H1 (cell line): ENCODE data around the gene LRRC4. TPM values are rescaled to one million over a fixed set of nuclear protein-coding genes. Genes with fewer than 3 reads are reported as not detected.

Experiments used
- CTCF ChIA-PET: fragments of 300-600 bp; sonication (Branson Sonifier 250); formaldehyde crosslinking; loops from one replicate; lab custom pipeline; 2021; ENCODE audit not compliant: partially characterized antibody; lab: Charles Lee
- POLR2A ChIA-PET: fragments of 300-600 bp; sonication (Branson Sonifier 250); formaldehyde crosslinking; loops from one replicate; lab custom pipeline; 2021; ENCODE audit warnings: inconsistent platforms; ENCODE audit not compliant: partially characterized antibody; lab: Charles Lee
- DNase-seq, 2 experiments: peaks; one replicate each; pipeline versions ENCODE4 v3.0.0 to v3.0.0-alpha.2; 2010 to 2022; ENCODE audit warnings: low spot score in 2 of 2, low read depth in 1 of 2, mixed read lengths in 1 of 2
- FAIRE-seq: peaks from 2 replicates; lab custom pipeline; 2011; peaks lifted over from hg19 to GRCh38; lab: Jason Lieb, UNC
- H2AFZ ChIP-seq: 2 replicates; pipeline ENCODE4 v1.8.1; 2012; ENCODE audit warnings: low read length, inconsistent platforms
- H2AK5ac ChIP-seq: 2 replicates; pipeline ENCODE4 v1.6.1; 2013; ENCODE audit warnings: low read depth, low read length
- H2BK120ac ChIP-seq: replicated peaks from 2 replicates; pipeline ENCODE3; 2013; ENCODE audit warnings: low read depth, low read length, inconsistent platforms
- H2BK12ac ChIP-seq: 2 replicates; pipeline ENCODE4 v1.6.1; 2013; ENCODE audit warnings: low read depth, low read length
- H2BK15ac ChIP-seq: 2 replicates; pipeline ENCODE4 v1.6.1; 2013; ENCODE audit warnings: low read length
- H2BK20ac ChIP-seq: 2 replicates; pipeline ENCODE4 v1.6.1; 2013; ENCODE audit warnings: low read length
- H2BK5ac ChIP-seq: 2 replicates; pipeline ENCODE4 v1.6.1; 2013; ENCODE audit warnings: low read depth, low read length
- H3K14ac ChIP-seq: 2 replicates; pipeline ENCODE4 v1.6.1; 2013; ENCODE audit warnings: inconsistent platforms; ENCODE audit not compliant: insufficient read length
- H3K18ac ChIP-seq: 2 replicates; pipeline ENCODE4 v1.6.1; 2013; ENCODE audit warnings: low read length; ENCODE audit errors: extremely low read depth
- H3K23ac ChIP-seq: 2 replicates; pipeline ENCODE4 v1.6.1; 2013; ENCODE audit warnings: inconsistent platforms; ENCODE audit not compliant: insufficient read length
- H3K23me2 ChIP-seq: 2 replicates; pipeline ENCODE4 v1.6.1; 2013; ENCODE audit warnings: low read depth, low read length
- H3K27ac ChIP-seq: 2 replicates; pipeline ENCODE4 v1.6.1; 2011; ENCODE audit warnings: low read depth, low read length, inconsistent platforms
- H3K27me3 ChIP-seq, 4 experiments: replicated peaks in 1 of 4; 1 replicate in 1 of 4; 2 replicates in 3 of 4; pipeline versions ENCODE4 v1.6.1 to v1.8.1; 2011 to 2013; ENCODE audit warnings: low read length in 3 of 4, mild to moderate bottlenecking in 3 of 4, inconsistent platforms in 2 of 4, mixed read lengths in 2 of 4, moderate library complexity in 1 of 4; ENCODE audit not compliant: control insufficient read depth in 3 of 4, insufficient read depth in 3 of 4; ENCODE audit errors: extremely low read depth in 1 of 4
- H3K36me3 ChIP-seq, 4 experiments: 2 replicates each; pipeline versions ENCODE4 v1.6.1 to v1.8.1; 2011 to 2013; ENCODE audit warnings: mild to moderate bottlenecking in 4 of 4, low read length in 3 of 4, moderate library complexity in 2 of 4, control low read depth in 1 of 4, inconsistent platforms in 1 of 4; ENCODE audit not compliant: insufficient read depth in 4 of 4, control insufficient read depth in 2 of 4
- H3K4ac ChIP-seq: replicated peaks from 2 replicates; pipeline ENCODE3; 2013; ENCODE audit warnings: low read length, low read depth, mixed read lengths, inconsistent platforms; ENCODE audit not compliant: insufficient read length
- H3K4me1 ChIP-seq, 4 experiments: replicated peaks in 1 of 4; 1 replicate in 1 of 4; 2 replicates in 3 of 4; pipeline versions ENCODE4 v1.6.1 to v1.8.1; 2011 to 2013; ENCODE audit warnings: low read length in 3 of 4, inconsistent platforms in 2 of 4, mixed read lengths in 1 of 4; ENCODE audit not compliant: insufficient read depth in 4 of 4, control insufficient read depth in 3 of 4
- H3K4me2 ChIP-seq, 2 experiments: 2 replicates each; pipeline versions ENCODE4 v1.6.1 to v1.8.1; 2011 to 2013; ENCODE audit warnings: low read depth in 2 of 2, low read length in 2 of 2, control low read depth in 1 of 2, inconsistent platforms in 1 of 2, mild to moderate bottlenecking in 1 of 2; ENCODE audit not compliant: insufficient read depth in 1 of 2
- H3K4me3 ChIP-seq, 4 experiments: fragments of 200-600, 300-600 bp in 1 of 4; sonication (generic), shearing (Covaris generic), sonication (Bioruptor Twin) in 1 of 4; 2 replicates each; pipeline versions ENCODE4 v1.5.1 to v1.8.1; 2011 to 2016; ENCODE audit warnings: low read length in 4 of 4, low read depth in 3 of 4, control low read depth in 2 of 4, inconsistent platforms in 2 of 4, mild to moderate bottlenecking in 2 of 4, mixed read lengths in 1 of 4, moderate library complexity in 1 of 4; ENCODE audit not compliant: insufficient read depth in 2 of 4; ENCODE audit errors: extremely low read depth in 1 of 4
- H3K56ac ChIP-seq: replicated peaks from 2 replicates; pipeline ENCODE3; 2013; ENCODE audit warnings: low read depth, mild to moderate bottlenecking, mixed read lengths, low read length, inconsistent platforms; ENCODE audit not compliant: insufficient read length
- H3K79me1 ChIP-seq: 2 replicates; pipeline ENCODE4 v1.6.1; 2013; ENCODE audit warnings: low read depth, low read length, control low read depth
- H3K79me2 ChIP-seq, 2 experiments: 2 replicates each; pipeline versions ENCODE4 v1.6.1 to v1.8.1; 2012 to 2013; ENCODE audit warnings: low read length in 2 of 2, mild to moderate bottlenecking in 2 of 2, inconsistent platforms in 1 of 2; ENCODE audit not compliant: insufficient read depth in 2 of 2, control insufficient read depth in 1 of 2
- H3K9ac ChIP-seq, 4 experiments: replicated peaks in 1 of 4; 1 replicate in 1 of 4; 2 replicates in 3 of 4; pipeline versions ENCODE4 v1.6.1 to v1.8.1; 2011 to 2013; ENCODE audit warnings: low read depth in 3 of 4, low read length in 3 of 4, control low read depth in 2 of 4, mild to moderate bottlenecking in 2 of 4, moderate library complexity in 2 of 4, inconsistent platforms in 1 of 4; ENCODE audit errors: extremely low read depth in 1 of 4
- H3K9me3 ChIP-seq, 2 experiments: 2 replicates each; pipeline versions ENCODE4 v1.6.1 to v1.8.1; 2012 to 2013; ENCODE audit warnings: mild to moderate bottlenecking in 2 of 2, moderate library complexity in 2 of 2, control low read depth in 1 of 2, inconsistent platforms in 1 of 2, low read depth in 1 of 2, low read length in 1 of 2, mixed read lengths in 1 of 2; ENCODE audit not compliant: insufficient read depth in 2 of 2
- H4K20me1 ChIP-seq, 2 experiments: replicated peaks in 1 of 2; 2 replicates each; pipeline versions ENCODE3 to v1.8.1; 2011 to 2013; ENCODE audit warnings: inconsistent platforms in 2 of 2, low read length in 2 of 2, mild to moderate bottlenecking in 1 of 2; ENCODE audit not compliant: insufficient read depth in 2 of 2, control insufficient read depth in 1 of 2
- H4K5ac ChIP-seq: 2 replicates; pipeline ENCODE4 v1.6.1; 2013; ENCODE audit warnings: low read length, low read depth, mixed read lengths, inconsistent platforms; ENCODE audit not compliant: insufficient read length
- H4K8ac ChIP-seq: 2 replicates; pipeline ENCODE4 v1.8.0; 2013; ENCODE audit warnings: mild to moderate bottlenecking, moderate library complexity, low read length, inconsistent platforms; ENCODE audit not compliant: insufficient read depth; ENCODE audit errors: extremely low read depth
- H4K91ac ChIP-seq: replicated peaks from 2 replicates; pipeline ENCODE3; 2013; ENCODE audit warnings: low read length, mixed read lengths, inconsistent platforms; ENCODE audit not compliant: insufficient read length
- ATF3 ChIP-seq: IDR thresholded peaks from 2 replicates; pipeline ENCODE4 v1.6.1; 2011; ENCODE audit warnings: low read depth, mild to moderate bottlenecking, low read length; ENCODE audit not compliant: insufficient read depth
- BACH1 ChIP-seq: IDR thresholded peaks from 2 replicates; pipeline ENCODE4 v1.6.1; 2012; ENCODE audit warnings: low read length, improper control_type of control experiment
- EP300 ChIP-seq, 2 experiments: IDR thresholded peaks; 1 replicate in 1 of 2; 2 replicates in 1 of 2; pipeline ENCODE4 v1.6.1; 2011 to 2012; ENCODE audit warnings: low read depth in 2 of 2, low read length in 2 of 2, mild to moderate bottlenecking in 2 of 2, borderline replicate concordance in 1 of 2, inconsistent platforms in 1 of 2, moderate library complexity in 1 of 2
- GABPA ChIP-seq: IDR thresholded peaks from 2 replicates; pipeline ENCODE4 v1.6.1; 2011; ENCODE audit warnings: mild to moderate bottlenecking, low read length, moderate library complexity, borderline replicate concordance; ENCODE audit not compliant: insufficient read depth
- HDAC2 ChIP-seq, 2 experiments: fragments of 300-600 bp in 1 of 2; sonication (generic) in 1 of 2; IDR thresholded peaks; 2 replicates each; pipeline ENCODE4 v1.6.1; 2011 to 2012; ENCODE audit warnings: low read depth in 2 of 2, low read length in 2 of 2, mild to moderate bottlenecking in 2 of 2, moderate library complexity in 2 of 2, borderline replicate concordance in 1 of 2, inconsistent platforms in 1 of 2
- KDM4A ChIP-seq: IDR thresholded peaks from one replicate; pipeline ENCODE4 v1.7.1; 2012; ENCODE audit warnings: low read depth, mild to moderate bottlenecking, moderate library complexity, low read length, inconsistent platforms; ENCODE audit not compliant: severe bottlenecking
- KDM5A ChIP-seq: fragments of 200-600 bp; IDR thresholded peaks from 2 replicates; pipeline ENCODE4 v1.7.1; 2012; ENCODE audit warnings: mild to moderate bottlenecking, low read length, inconsistent platforms, mixed read lengths
- RBBP5 ChIP-seq: IDR thresholded peaks from 2 replicates; pipeline ENCODE4 v1.7.1; 2012; ENCODE audit warnings: low read depth, mild to moderate bottlenecking, inconsistent platforms, low read length, moderate library complexity, borderline replicate concordance
- SUZ12 ChIP-seq: fragments of 200-600 bp; sonication (generic); IDR thresholded peaks from 2 replicates; pipeline ENCODE4 v1.6.1; 2012; ENCODE audit warnings: mild to moderate bottlenecking, inconsistent platforms, low read length, moderate library complexity, mixed read lengths
- ZNF274 ChIP-seq: IDR thresholded peaks from 2 replicates; pipeline ENCODE4 v1.7.0; 2012; ENCODE audit warnings: low read length, borderline replicate concordance; ENCODE audit errors: extremely low read depth
- WGBS, 2 experiments: shearing (Covaris generic) in 1 of 2; methylation state at CpG; one replicate each; pipeline versions ENCODE4 v1.1.6 to v1.1.7; 2013 to 2015; ENCODE audit warnings: low lambda C conversion rate in 2 of 2, mixed read lengths in 2 of 2, inconsistent platforms in 1 of 2, low coverage in 1 of 2, missing lambda C conversion rate in 1 of 2; ENCODE audit not compliant: insufficient replicate concordance in 2 of 2, insufficient coverage in 1 of 2, insufficient read length in 1 of 2; ENCODE audit errors: extremely low coverage in 1 of 2, missing lambda C conversion rate in 1 of 2; 5-methylcytosine and 5-hydroxymethylcytosine counted together
- polyA plus RNA-seq, 7 experiments: library from polyadenylated mRNA; depleted of rRNA in 3 of 7; stranded (reverse) in 5 of 7; unstranded in 2 of 7; fragments of >200 nt in 5 of 7; fragments of 200-250 nt in 2 of 7; gene quantifications; 1 replicate in 5 of 7; 2 replicates in 1 of 7; 4 replicates in 1 of 7; pipeline versions ENCODE4 v1.2.1 to v1.2.3, GENCODE V29; 2011 to 2013; ENCODE audit warnings: missing spikeins in 2 of 7, mixed read lengths in 2 of 7
- total RNA-seq: library from RNA; stranded (reverse); fragmentation: NEBNext Ultra II Directional; extraction: Animal tissue kit (Norgen Biotek cat#: 25700); gene quantifications from 2 replicates; pipeline ENCODE4 v1.2.1, GENCODE V29; 2021

The LRRC4 gene
- total and polyA plus RNA-seq, 2 of the 8 experiments (the other 6 are each of a cell fraction or from before 2014, with no cell fraction given) = 13.4 to 16.4 TPM

- POLR2A ChIA-PET = no interaction called here
- Histone ChIP-seq H3K18ac (no peak overlapping the region), H2BK120ac (no peak overlapping the region), H3K27me3 (no peaks in the 10 kb centered on the region), H3K9me3 (no peaks in the 10 kb centered on the region), H3K79me1 (no peaks in the 10 kb centered on the region), H3K4me1 (no peaks in the 10 kb centered on the region), H3K23me2 (no peaks in the 10 kb centered on the region), H3K4me2 (no peak overlapping the region), H3K79me2 (no peaks in the 10 kb centered on the region), H3K36me3 (no peaks in the 10 kb centered on the region), H3K4me3 (no peak overlapping the region), H4K5ac (no peak overlapping the region), H4K20me1 (peaks cover 5 to 9% of the 10 kb centered on the region in 2 experiments), H3K4ac (no peak overlapping the region), H2BK5ac (no peak overlapping the region), H4K91ac (no peak overlapping the region), H3K27ac (no peak overlapping the region), H3K14ac (no peak overlapping the region), H2BK12ac (no peak overlapping the region), H4K8ac (no peak overlapping the region), H2AFZ (no peak overlapping the region), H2AK5ac (no peak overlapping the region), H2BK20ac (no peak overlapping the region), H3K56ac (no peak overlapping the region), H2BK15ac (no peak overlapping the region), H3K9ac (no peak overlapping the region), H3K23ac (no peak overlapping the region)
- CTCF ChIA-PET = interaction anchor here (1.2 to 15.3 kb wide), 9 partner anchors 9 to 331 kb away, joined by 3 to 165 read pairs (median 5); partner anchors contain the start of gene LRRC4
- DNase-seq = no peak
- no peak for FAIRE-seq
- 82% methylated on average over 3 of the region's 3 CpGs; no CpG with 5 or more reads in 1 of the 2 experiments for WGBS, 2 experiments
- TF ChIP-seq KDM5A = no peak
- no peak for TF ChIP-seq RBBP5
- no peak for TF ChIP-seq ATF3
- no peak for TF ChIP-seq SUZ12
- TF ChIP-seq EP300 (IDR thresholded peaks at IDR 0.05; ENCODE audit: borderline replicate concordance in 1 of 2, low read depth in 2 of 2, low read length in 2 of 2) = no peak
- TF ChIP-seq KDM4A = no peak
- TF ChIP-seq GABPA = no peak
- no peak for TF ChIP-seq HDAC2 (IDR thresholded peaks at IDR 0.05; ENCODE audit: borderline replicate concordance in 1 of 2, low read depth in 2 of 2, low read length in 2 of 2)
- TF ChIP-seq ZNF274 = no peak
- TF ChIP-seq BACH1 = no peak
Measured at GRCh38 chr7:128040205-128040604, 9.0 kb upstream of the LRRC4 start.
